GM12891 (cell line): ENCODE results near the gene ZNF841.
"Not testable (repeated sequence)": the region's sequence is repeated elsewhere in the genome, so short reads cannot be mapped to it uniquely, and the experiment has no call there.

ENCODE experiments used
- POLR2A ChIP-seq: IDR thresholded peaks from 2 replicates; pipeline ENCODE4 v1.6.1; 2011; ENCODE audit warnings: low read depth, low read length, control low read depth
- POLR2AphosphoS5 ChIP-seq: IDR thresholded peaks from 2 replicates; pipeline ENCODE4 v1.6.1; 2011; ENCODE audit warnings: low read depth, low read length, control low read depth
- SPI1 ChIP-seq: IDR thresholded peaks from 2 replicates; pipeline ENCODE4 v1.6.1; 2011; ENCODE audit warnings: low read depth, low read length, control low read depth
- TAF1 ChIP-seq: IDR thresholded peaks from 2 replicates; pipeline ENCODE4 v1.6.1; 2011; ENCODE audit warnings: low read depth, low read length, control low read depth

DNA sequence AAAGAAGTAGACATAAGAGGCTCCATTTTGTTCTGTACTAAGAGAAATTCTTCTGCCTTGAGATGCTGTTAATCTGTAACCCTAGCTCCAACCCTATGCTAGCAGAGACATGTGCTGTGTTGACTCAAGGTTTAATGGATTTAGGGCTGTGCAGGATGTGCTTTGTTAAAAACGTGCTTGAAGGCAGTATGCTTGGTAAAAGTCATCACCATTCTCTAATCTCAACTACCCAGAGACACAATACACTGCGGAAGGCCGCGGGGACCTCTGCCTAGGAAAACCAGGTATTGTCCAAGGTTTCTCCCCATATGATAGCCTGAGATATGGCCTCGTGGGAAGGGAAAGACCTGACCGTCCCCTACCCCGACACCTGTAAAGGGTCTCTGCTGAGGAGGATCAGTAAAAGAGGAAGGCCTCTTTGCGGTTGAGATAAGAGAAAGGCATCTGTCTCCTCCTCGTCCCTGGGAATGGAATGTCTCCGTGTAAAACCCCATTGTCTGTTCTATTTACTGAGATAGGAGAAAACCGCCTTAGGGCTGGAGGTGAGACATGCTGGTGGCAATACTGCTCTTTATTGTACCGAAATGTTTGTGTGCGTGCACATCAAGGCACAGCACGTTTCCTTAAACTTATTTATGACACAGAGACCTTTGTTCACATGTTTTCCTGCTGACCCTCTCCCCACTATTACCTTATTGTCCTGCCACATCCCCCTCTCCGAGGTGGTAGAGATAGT is 69.1 kb downstream of the ZNF841 start:
- not testable (repeated sequence) for TF ChIP-seq POLR2A, TAF1, POLR2AphosphoS5, SPI1
